Stimulated activated CD4-positive, alpha-beta T cell treated with anti-CD3 and anti-CD28 coated beads, Interleukin-4, amount 100 ng/mL, for 24 hours (primary cell): ENCODE measurements around the gene TPGS2.
A peak's percentile ranks its signal among the peaks of the same experiment; 100 is the strongest.
"Not testable (repeated sequence)": the region's sequence is repeated elsewhere in the genome, so short reads cannot be mapped to it uniquely, and the experiment has no call there.

Experiments used
- DNase-seq: peaks from one replicate; pipeline ENCODE4 v3.0.0-alpha.2; 2020

TPGS2 gene

GRCh38 chr18:36819621-36820020 is 9.2 kb downstream of the TPGS2 start:
- no peak for DNase-seq

GRCh38 chr18:36818652-36819051 is 10.2 kb downstream of the TPGS2 start:
- no peak for DNase-seq

GRCh38 chr18:36817039-36817438 is 11.8 kb downstream of the TPGS2 start:
- no peak for DNase-seq

- not testable (repeated sequence) for DNase-seq
These were observed 12.7 kb downstream of the TPGS2 start for GRCh38 chr18:36816096-36816495.

- DNase-seq, result no peak
These were observed 13.8 kb downstream of the TPGS2 start for GRCh38 chr18:36814994-36815393.

GRCh38 chr18:36813824-36814223 is 15.0 kb downstream of the TPGS2 start:
- no peak for DNase-seq

GRCh38 chr18:36813101-36813775 is 15.6 kb downstream of the TPGS2 start:
- DNase-seq, result no peak

GRCh38 chr18:36812678-36813077 is 16.1 kb downstream of the TPGS2 start:
- no peak for DNase-seq

GRCh38 chr18:36811955-36812354 is 16.8 kb downstream of the TPGS2 start:
- DNase-seq, result no peak

GRCh38 chr18:36811430-36811829 is 17.4 kb downstream of the TPGS2 start:
- DNase-seq, result no peak

GRCh38 chr18:36809590-36810381 is 19.0 kb downstream of the TPGS2 start:
- peak; percentile 32 for DNase-seq

GRCh38 chr18:36808681-36809080 is 20.1 kb downstream of the TPGS2 start:
- DNase-seq, result no peak

GRCh38 chr18:36805105-36805504 is 23.7 kb downstream of the TPGS2 start:
- DNase-seq, result no peak

GRCh38 chr18:36798738-36799473 is 29.9 kb downstream of the TPGS2 start:
- no peak for DNase-seq

GRCh38 chr18:36792634-36793283 is 36.0 kb downstream of the TPGS2 start:
- DNase-seq, result no peak

GRCh38 chr18:36786686-36787085 is 42.1 kb downstream of the TPGS2 start:
- DNase-seq, result no peak

GRCh38 chr18:36783792-36784191 is 45.0 kb downstream of the TPGS2 start:
- DNase-seq, result no peak

- DNase-seq, result no peak
These were observed 46.1 kb downstream of the TPGS2 start for GRCh38 chr18:36782710-36783109.

- no peak for DNase-seq
These were observed 48.1 kb downstream of the TPGS2 start for GRCh38 chr18:36780748-36781147.

- no peak for DNase-seq
These were observed 51.2 kb downstream of the TPGS2 start for GRCh38 chr18:36777566-36777965.

GRCh38 chr18:36776650-36777049 is 52.2 kb downstream of the TPGS2 start:
- DNase-seq, result no peak

GRCh38 chr18:36775396-36775795 is 53.4 kb downstream of the TPGS2 start:
- no peak for DNase-seq

- DNase-seq, result no peak
These were observed 56.5 kb downstream of the TPGS2 start for GRCh38 chr18:36772241-36772723.
